WTC11 (cell line): Measurements from ENCODE around the gene RBM15. TPM values are rescaled to one million over a fixed set of nuclear protein-coding genes. Genes with fewer than 3 reads are reported as not detected.

Source experiments
- ATAC-seq: fragments of 200-7000 bp; cut with Tn5 transposase; 2 replicates; pipeline ENCODE4 v1.10.0; 2021; ENCODE audit warnings: mild to moderate bottlenecking, moderate library complexity
- CTCF ChIA-PET: fragments of 300-600 bp; sonication (Branson Sonifier 250); formaldehyde crosslinking; loops from one replicate; lab custom pipeline; 2021; ENCODE audit warnings: antibody characterized with exemption; lab: Charles Lee
- POLR2A ChIA-PET: fragments of 350-600 bp; sonication (Branson Sonifier 250); formaldehyde crosslinking; loops from one replicate; lab custom pipeline; 2021; ENCODE audit warnings: antibody characterized with exemption; lab: Charles Lee
- DNase-seq: peaks from one replicate; pipeline ENCODE4 v3.0.0; 2021; ENCODE audit warnings: low spot score
- H3K27ac Mint-ChIP-seq: 2 replicates; pipeline ENCODE4 v1.8.0; 2021; ENCODE audit warnings: mixed read lengths
- H3K27me3 Mint-ChIP-seq: 2 replicates; pipeline ENCODE4 v1.8.0; 2021; ENCODE audit warnings: low read depth, mild to moderate bottlenecking, moderate library complexity, mixed read lengths
- H3K36me3 Mint-ChIP-seq: 2 replicates; pipeline ENCODE4 v1.8.0; 2021; ENCODE audit warnings: mixed read lengths
- H3K4me1 Mint-ChIP-seq: 2 replicates; pipeline ENCODE4 v1.8.0; 2022; ENCODE audit warnings: mixed read lengths
- H3K4me3 Mint-ChIP-seq: 2 replicates; pipeline ENCODE4 v1.8.0; 2021; ENCODE audit warnings: mild to moderate bottlenecking, moderate library complexity, mixed read lengths
- H3K9me3 Mint-ChIP-seq: 2 replicates; pipeline ENCODE4 v1.8.0; 2021; ENCODE audit warnings: mixed read lengths
- CBFB ChIP-seq: sonication (generic); formaldehyde crosslinking; IDR thresholded peaks from 2 replicates; pipeline ENCODE4 v1.8.1; 2022; ENCODE audit warnings: mild to moderate bottlenecking, low read depth, missing genetic modification reagents
- CREB1 ChIP-seq: sonication (generic); formaldehyde crosslinking; IDR thresholded peaks from 2 replicates; pipeline ENCODE4 v1.8.0; 2023; ENCODE audit warnings: mild to moderate bottlenecking, missing genetic modification reagents
- ELF4 ChIP-seq: sonication (generic); formaldehyde crosslinking; IDR thresholded peaks from 2 replicates; pipeline ENCODE4 v1.8.1; 2022; ENCODE audit warnings: low read depth, mild to moderate bottlenecking, moderate library complexity, missing genetic modification reagents
- EMX1 ChIP-seq: fragments of 250-450 bp; sonication (Bioruptor Pico); IDR thresholded peaks from 2 replicates; pipeline ENCODE4 v1.8.0; 2021; ENCODE audit warnings: mild to moderate bottlenecking
- ESRRA ChIP-seq: sonication (generic); formaldehyde crosslinking; IDR thresholded peaks from 2 replicates; pipeline ENCODE4 v1.8.1; 2022; ENCODE audit warnings: mild to moderate bottlenecking, missing genetic modification reagents, borderline replicate concordance
- FOXJ3 ChIP-seq: sonication (generic); formaldehyde crosslinking; IDR thresholded peaks from 2 replicates; pipeline ENCODE4 v1.9.0; 2021; ENCODE audit warnings: missing genetic modification reagents, mild to moderate bottlenecking, borderline replicate concordance
- FOXK1 ChIP-seq: sonication (generic); formaldehyde crosslinking; IDR thresholded peaks from 2 replicates; pipeline ENCODE4 v1.8.0; 2022; ENCODE audit warnings: mild to moderate bottlenecking, moderate library complexity, missing genetic modification reagents
- MYBL2 ChIP-seq: sonication (generic); formaldehyde crosslinking; IDR thresholded peaks from 2 replicates; pipeline ENCODE4 v1.8.1; 2023; ENCODE audit warnings: mild to moderate bottlenecking, moderate library complexity, missing genetic modification reagents
- NR2C2 ChIP-seq: sonication (generic); formaldehyde crosslinking; IDR thresholded peaks from 2 replicates; pipeline ENCODE4 v1.8.0; 2022; ENCODE audit warnings: mild to moderate bottlenecking, missing genetic modification reagents
- ZNF121 ChIP-seq: sonication (generic); formaldehyde crosslinking; IDR thresholded peaks from 2 replicates; pipeline ENCODE4 v1.8.0; 2023; ENCODE audit warnings: missing genetic modification reagents
- ZNF138 ChIP-seq: sonication (generic); formaldehyde crosslinking; conservative IDR thresholded peaks from 2 replicates; pipeline ENCODE4 v1.8.1; 2022; ENCODE audit warnings: mild to moderate bottlenecking, moderate library complexity, missing genetic modification reagents
- total RNA-seq: library from RNA; stranded (reverse); gene quantifications from 3 replicates; pipeline ENCODE4 v1.2.3, GENCODE V29; 2021
- TF ChIP-seq, protein P1 (sequence below): fragments of 250-450 bp; sonication (Bioruptor Pico); IDR thresholded peaks from 2 replicates; pipeline ENCODE4 v1.9.0; 2021; ENCODE audit warnings: moderate library complexity, mild to moderate bottlenecking, inconsistent platforms, borderline replicate concordance
- TF ChIP-seq, protein P2 (sequence below): sonication (generic); formaldehyde crosslinking; IDR thresholded peaks from 2 replicates; pipeline ENCODE4 v1.8.1; 2022; ENCODE audit warnings: low read depth, missing genetic modification reagents, borderline replicate concordance
- TF ChIP-seq, protein P3 (sequence below): sonication (generic); formaldehyde crosslinking; IDR thresholded peaks from 2 replicates; pipeline ENCODE4 v1.8.0; 2023; ENCODE audit warnings: missing genetic modification reagents, mild to moderate bottlenecking, borderline replicate concordance
- TF ChIP-seq, protein P4 (sequence below): sonication (generic); formaldehyde crosslinking; IDR thresholded peaks from 2 replicates; pipeline ENCODE4 v1.8.0; 2022; ENCODE audit warnings: mild to moderate bottlenecking, missing genetic modification reagents
- TF ChIP-seq, protein P5 (sequence below): sonication (generic); formaldehyde crosslinking; IDR thresholded peaks from 2 replicates; pipeline ENCODE4 v1.8.1; 2023; ENCODE audit warnings: mild to moderate bottlenecking, missing genetic modification reagents, moderate library complexity
- TF ChIP-seq, protein P6 (sequence below): sonication (generic); formaldehyde crosslinking; IDR thresholded peaks from 2 replicates; pipeline ENCODE4 v1.8.1; 2022; ENCODE audit warnings: missing genetic modification reagents, borderline replicate concordance
- TF ChIP-seq, protein P7 (sequence below): fragments of 250-450 bp; sonication (Bioruptor Pico); conservative IDR thresholded peaks from 2 replicates; pipeline ENCODE4 v1.9.0; 2021; ENCODE audit warnings: mild to moderate bottlenecking
- TF ChIP-seq, protein P8 (sequence below): sonication (generic); formaldehyde crosslinking; IDR thresholded peaks from 2 replicates; pipeline ENCODE4 v1.8.0; 2022; ENCODE audit warnings: mild to moderate bottlenecking, missing genetic modification reagents

The RBM15 gene
- total RNA-seq, 1 experiment from 2014 or later: 50.6 TPM

DNA sequence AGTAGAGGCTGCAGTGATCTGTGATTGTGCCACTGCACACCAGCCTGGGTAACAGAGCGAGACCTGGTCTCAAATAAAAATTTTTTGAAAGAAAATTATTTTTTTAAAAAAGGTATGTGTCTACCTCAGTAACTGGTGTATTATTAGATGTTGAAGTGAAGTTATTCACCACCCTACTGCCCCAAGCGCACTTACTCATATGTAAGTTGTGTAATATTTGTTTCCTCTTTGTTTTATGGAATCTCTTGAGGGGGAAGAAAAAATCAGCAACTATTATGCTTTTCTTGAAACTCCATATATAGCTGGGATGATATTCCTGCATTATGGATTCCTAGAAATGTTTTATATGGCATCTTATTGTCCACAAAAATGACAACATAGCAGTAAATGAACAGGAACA is 21.3 kb downstream of the RBM15 start (continued):
- no peak for TF ChIP-seq ZNF121 (CRISPR knock-in tag)
- TF ChIP-seq FOXJ3 (CRISPR knock-in tag): no peak

DNA sequence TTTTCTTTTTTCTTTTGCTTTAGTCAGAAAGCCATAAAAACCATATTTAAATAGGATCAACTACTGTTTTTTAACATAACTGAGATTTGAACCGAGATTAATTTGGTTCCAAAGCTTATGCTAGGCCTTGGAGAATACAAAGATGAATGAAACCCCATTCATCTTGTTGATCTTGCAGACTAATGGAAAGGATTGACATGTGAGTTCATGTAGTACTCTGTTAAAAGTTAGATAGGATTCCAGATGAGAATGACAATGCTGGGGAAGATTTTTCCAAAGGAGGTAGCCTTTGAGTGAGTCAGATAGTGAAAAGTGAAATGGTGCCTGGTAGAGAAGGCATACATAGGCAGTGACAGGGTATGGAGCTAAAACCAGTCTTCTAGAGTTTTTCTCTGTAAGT is 22.7 kb downstream of the RBM15 start:
- no peaks in the 10 kb centered on the region for H3K4me1 Mint-ChIP-seq
- peaks cover 35% of the 10 kb centered on the region for H3K36me3 Mint-ChIP-seq
- TF ChIP-seq, protein P1, sequence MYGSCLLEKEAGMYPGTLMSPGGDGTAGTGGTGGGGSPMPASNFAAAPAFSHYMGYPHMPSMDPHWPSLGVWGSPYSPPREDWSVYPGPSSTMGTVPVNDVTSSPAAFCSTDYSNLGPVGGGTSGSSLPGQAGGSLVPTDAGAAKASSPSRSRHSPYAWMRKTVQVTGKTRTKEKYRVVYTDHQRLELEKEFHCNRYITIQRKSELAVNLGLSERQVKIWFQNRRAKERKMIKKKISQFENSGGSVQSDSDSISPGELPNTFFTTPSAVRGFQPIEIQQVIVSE (CRISPR knock-in tag): no peak
- no peak for TF ChIP-seq EMX1 (CRISPR knock-in tag)
- TF ChIP-seq ESRRA (CRISPR knock-in tag): no peak
- TF ChIP-seq ZNF138 (CRISPR knock-in tag): no peak
- no peak for TF ChIP-seq FOXK1 (CRISPR knock-in tag)
- TF ChIP-seq, protein P2, sequence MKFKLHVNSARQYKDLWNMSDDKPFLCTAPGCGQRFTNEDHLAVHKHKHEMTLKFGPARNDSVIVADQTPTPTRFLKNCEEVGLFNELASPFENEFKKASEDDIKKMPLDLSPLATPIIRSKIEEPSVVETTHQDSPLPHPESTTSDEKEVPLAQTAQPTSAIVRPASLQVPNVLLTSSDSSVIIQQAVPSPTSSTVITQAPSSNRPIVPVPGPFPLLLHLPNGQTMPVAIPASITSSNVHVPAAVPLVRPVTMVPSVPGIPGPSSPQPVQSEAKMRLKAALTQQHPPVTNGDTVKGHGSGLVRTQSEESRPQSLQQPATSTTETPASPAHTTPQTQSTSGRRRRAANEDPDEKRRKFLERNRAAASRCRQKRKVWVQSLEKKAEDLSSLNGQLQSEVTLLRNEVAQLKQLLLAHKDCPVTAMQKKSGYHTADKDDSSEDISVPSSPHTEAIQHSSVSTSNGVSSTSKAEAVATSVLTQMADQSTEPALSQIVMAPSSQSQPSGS: no peak
- TF ChIP-seq, protein P3, sequence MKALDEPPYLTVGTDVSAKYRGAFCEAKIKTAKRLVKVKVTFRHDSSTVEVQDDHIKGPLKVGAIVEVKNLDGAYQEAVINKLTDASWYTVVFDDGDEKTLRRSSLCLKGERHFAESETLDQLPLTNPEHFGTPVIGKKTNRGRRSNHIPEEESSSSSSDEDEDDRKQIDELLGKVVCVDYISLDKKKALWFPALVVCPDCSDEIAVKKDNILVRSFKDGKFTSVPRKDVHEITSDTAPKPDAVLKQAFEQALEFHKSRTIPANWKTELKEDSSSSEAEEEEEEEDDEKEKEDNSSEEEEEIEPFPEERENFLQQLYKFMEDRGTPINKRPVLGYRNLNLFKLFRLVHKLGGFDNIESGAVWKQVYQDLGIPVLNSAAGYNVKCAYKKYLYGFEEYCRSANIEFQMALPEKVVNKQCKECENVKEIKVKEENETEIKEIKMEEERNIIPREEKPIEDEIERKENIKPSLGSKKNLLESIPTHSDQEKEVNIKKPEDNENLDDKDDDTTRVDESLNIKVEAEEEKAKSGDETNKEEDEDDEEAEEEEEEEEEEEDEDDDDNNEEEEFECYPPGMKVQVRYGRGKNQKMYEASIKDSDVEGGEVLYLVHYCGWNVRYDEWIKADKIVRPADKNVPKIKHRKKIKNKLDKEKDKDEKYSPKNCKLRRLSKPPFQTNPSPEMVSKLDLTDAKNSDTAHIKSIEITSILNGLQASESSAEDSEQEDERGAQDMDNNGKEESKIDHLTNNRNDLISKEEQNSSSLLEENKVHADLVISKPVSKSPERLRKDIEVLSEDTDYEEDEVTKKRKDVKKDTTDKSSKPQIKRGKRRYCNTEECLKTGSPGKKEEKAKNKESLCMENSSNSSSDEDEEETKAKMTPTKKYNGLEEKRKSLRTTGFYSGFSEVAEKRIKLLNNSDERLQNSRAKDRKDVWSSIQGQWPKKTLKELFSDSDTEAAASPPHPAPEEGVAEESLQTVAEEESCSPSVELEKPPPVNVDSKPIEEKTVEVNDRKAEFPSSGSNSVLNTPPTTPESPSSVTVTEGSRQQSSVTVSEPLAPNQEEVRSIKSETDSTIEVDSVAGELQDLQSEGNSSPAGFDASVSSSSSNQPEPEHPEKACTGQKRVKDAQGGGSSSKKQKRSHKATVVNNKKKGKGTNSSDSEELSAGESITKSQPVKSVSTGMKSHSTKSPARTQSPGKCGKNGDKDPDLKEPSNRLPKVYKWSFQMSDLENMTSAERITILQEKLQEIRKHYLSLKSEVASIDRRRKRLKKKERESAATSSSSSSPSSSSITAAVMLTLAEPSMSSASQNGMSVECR (CRISPR knock-in tag): no peak
- no peak for TF ChIP-seq ELF4 (CRISPR knock-in tag)
- TF ChIP-seq, protein P4, sequence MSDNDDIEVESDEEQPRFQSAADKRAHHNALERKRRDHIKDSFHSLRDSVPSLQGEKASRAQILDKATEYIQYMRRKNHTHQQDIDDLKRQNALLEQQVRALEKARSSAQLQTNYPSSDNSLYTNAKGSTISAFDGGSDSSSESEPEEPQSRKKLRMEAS (CRISPR knock-in tag): no peak
- no peak for TF ChIP-seq CBFB
- TF ChIP-seq, protein P5, sequence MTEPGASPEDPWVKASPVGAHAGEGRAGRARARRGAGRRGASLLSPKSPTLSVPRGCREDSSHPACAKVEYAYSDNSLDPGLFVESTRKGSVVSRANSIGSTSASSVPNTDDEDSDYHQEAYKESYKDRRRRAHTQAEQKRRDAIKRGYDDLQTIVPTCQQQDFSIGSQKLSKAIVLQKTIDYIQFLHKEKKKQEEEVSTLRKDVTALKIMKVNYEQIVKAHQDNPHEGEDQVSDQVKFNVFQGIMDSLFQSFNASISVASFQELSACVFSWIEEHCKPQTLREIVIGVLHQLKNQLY (CRISPR knock-in tag): no peak
- TF ChIP-seq, protein P6, sequence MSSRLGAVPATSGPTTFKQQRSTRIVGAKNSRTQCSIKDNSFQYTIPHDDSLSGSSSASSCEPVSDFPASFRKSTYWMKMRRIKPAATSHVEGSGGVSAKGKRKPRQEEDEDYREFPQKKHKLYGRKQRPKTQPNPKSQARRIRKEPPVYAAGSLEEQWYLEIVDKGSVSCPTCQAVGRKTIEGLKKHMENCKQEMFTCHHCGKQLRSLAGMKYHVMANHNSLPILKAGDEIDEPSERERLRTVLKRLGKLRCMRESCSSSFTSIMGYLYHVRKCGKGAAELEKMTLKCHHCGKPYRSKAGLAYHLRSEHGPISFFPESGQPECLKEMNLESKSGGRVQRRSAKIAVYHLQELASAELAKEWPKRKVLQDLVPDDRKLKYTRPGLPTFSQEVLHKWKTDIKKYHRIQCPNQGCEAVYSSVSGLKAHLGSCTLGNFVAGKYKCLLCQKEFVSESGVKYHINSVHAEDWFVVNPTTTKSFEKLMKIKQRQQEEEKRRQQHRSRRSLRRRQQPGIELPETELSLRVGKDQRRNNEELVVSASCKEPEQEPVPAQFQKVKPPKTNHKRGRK (CRISPR knock-in tag): no peak
- TF ChIP-seq, protein P7, sequence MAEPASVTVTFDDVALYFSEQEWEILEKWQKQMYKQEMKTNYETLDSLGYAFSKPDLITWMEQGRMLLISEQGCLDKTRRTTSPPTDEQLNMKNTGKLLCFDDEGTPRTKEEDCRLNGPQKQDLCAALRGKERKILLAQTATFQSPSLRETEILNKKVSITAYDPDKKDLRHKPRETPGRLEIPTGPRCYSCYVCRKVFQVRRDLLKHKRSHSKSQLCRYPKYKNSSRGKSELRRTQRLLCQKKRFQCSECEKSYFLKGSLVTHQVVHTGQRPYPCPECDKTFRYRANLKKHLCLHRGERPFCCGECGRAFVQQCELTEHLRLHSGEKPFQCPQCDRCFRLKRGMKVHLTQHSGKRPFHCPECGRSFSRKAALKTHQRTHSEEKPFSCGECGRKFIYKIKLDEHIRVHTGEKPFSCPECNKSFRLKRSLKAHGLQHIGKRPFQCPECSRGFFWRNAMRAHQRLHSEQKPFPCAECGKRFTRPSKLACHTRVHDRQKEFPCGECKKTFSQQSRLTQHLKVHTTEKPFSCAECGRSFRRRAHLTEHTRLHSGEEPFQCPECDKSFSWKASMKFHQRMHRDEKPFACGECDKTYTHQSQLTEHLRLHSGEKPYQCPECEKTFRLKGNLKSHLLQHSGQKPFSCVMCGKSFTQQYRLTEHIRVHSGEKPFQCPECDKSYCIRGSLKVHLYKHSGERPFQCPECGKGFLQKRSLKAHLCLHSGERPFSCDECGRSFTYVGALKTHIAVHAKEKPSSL (CRISPR knock-in tag): no peak
- TF ChIP-seq NR2C2 (CRISPR knock-in tag): no peak
- TF ChIP-seq, protein P8, sequence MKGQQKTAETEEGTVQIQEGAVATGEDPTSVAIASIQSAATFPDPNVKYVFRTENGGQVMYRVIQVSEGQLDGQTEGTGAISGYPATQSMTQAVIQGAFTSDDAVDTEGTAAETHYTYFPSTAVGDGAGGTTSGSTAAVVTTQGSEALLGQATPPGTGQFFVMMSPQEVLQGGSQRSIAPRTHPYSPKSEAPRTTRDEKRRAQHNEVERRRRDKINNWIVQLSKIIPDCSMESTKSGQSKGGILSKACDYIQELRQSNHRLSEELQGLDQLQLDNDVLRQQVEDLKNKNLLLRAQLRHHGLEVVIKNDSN (CRISPR knock-in tag): no peak
- no peak for TF ChIP-seq CREB1 (CRISPR knock-in tag)
- no peak for TF ChIP-seq MYBL2 (CRISPR knock-in tag)
- no peaks in the 10 kb centered on the region for H3K27me3 Mint-ChIP-seq
- no peaks in the 10 kb centered on the region for H3K9me3 Mint-ChIP-seq
- ChIA-PET POLR2A (no interaction called here), CTCF (interaction anchor here (0.7 kb wide), 1 partner anchor 51 kb away, joined by 3 read pairs; no protein-coding TSS in a partner anchor)
- ATAC-seq (no peak), DNase-seq (no peak)
- H3K4me3 Mint-ChIP-seq: no peak overlapping the region
- H3K27ac Mint-ChIP-seq: no peak overlapping the region
